Glomerular visceral epithelial cell (primary cell): Measurements from ENCODE around the gene NDUFB4.

ENCODE experiments used
- DNase-seq: peaks from one replicate; pipeline ENCODE4 v3.0.0-alpha.2; 2016; ENCODE audit errors: extremely low spot score

The NDUFB4 gene

DNA sequence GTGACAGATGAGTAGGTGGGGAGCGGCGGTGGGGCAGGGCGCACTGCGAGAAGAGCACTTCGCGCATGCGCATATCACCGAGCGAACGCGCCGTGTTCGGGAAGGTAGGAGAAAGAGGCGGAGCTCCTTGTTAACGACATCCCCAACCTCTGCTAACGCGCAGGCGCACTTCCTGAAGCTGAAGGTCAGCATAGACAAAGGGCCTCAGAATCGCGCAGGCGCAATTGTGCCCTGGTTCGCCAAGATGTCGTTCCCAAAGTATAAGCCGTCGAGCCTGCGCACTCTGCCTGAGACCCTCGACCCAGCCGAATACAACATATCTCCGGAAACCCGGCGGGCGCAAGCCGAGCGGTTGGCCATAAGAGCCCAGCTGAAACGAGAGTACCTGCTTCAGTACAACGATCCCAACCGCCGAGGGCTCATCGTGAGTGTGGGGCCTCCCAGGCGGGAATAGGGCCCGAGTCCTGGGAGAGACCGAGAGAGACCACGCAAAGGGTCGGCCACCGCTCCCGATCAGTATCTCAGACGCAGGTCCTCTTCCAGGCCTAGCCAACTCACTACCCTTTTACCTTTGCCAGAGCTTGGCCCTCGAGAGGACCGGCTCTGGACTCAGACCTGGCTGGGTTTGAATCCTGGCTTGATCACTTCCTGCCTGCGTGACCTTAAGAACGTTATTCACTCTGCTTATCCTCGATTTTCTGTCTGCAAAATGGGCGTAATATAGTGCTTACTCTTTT is at the start of gene NDUFB4:
NDUFB4 (plus strand) TSS at position 221 of the 737 bp plus-strand sequence; CDS start at position 245, 24 bp downstream.
- peak; percentile 99 for DNase-seq

DNA sequence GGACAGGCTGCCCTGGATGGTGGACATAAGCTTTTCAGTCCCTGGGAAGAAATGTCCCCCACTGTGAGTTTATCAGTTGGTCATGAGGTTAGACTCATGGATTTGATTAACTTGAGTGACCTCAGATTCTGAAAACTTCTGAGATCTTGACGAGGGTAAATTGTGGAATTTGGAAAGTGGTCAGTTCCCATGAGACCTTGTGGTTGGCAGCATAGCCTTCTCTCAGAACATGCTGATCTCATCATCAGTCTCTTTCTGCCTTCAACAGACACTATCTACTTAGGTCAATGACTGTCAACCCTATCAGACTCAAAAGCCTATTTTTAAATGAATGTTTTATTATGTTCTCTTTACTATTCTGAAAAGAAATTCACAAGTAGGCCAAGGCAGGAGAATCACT is 45.6 kb upstream of the NDUFB4 start:
- DNase-seq = no peak

DNA sequence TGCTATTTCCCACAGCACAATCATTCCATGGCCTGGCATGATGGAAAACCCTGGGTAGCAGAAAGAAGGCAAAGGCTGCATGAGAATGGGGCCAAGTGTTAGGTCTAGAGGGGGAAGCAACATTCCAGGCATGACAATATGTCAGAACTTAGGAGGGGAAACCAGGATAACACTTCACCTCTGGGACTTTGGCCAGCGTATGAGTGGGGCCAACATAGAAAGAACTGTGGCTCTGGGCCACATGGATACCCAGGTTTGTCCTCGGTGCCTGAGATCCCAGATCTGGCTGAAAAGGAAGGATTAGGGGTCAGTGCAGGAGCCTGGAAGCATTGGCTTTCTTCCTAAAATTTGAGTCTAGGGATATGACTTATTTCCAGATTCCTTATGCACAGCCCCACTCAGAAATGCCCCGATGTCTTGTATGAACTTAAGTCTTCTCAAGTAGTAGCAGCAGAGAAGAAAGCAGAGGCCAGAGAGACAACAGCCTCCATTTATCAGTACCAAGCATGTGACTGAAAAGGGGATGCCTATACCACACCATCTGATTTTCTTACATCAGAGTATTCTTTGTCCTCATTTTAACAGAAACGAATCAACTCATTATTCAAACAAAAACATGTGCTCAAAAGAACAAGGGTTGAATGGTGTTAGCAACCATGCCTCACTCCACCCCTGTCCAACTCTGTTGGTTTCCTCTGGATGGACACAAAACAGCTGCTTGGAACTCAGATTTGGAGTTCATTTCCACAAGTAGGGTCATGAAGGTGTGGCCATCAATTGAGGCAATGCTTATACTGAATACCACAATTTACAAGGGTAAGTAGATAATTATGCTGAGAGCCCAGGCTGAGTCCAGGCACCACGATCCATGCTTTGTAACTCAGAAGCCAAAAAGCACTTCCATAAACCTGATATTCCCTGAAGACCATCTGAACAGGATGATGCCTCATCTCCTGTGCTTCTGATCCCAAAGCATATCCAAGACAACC is 43.7 kb upstream of the NDUFB4 start:
- DNase-seq = no peak

DNA sequence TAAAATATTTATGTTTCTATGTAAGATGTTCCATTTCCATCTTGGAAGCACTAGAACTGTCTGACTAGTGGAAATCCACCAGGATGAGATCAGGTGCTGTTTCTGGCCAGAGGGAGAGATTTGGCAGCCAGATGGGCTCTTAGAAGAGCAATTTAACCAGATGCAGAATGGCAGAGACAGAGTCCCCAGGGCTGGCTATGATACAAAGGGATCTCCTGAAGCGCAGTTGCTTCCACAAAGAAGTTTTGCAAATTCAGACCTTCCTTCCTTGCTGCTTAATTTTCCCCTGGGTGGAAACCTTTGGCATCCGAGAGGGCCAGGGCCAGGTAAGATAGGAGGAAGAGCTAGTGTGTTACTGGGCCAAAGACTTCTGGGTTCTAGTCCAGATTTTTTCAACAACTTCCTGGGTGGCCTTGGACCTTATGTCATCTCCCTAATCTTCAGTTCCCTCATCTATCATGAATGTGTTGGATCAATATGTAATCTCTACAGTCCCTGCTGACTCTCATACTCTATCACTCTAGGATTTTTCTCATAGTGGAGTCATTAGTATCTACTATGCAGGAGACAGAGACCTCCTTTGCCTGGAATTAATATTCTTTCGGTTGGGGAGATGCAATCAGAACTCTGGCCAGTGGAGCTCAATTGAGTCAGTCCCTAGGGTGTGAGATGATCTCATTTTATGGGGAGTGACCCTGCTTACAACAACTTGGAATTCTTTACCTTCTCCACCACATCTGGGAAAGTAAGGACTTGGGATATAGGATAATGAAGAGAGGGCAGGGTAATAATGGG is 41.1 kb upstream of the NDUFB4 start:
- DNase-seq = no peak

DNA sequence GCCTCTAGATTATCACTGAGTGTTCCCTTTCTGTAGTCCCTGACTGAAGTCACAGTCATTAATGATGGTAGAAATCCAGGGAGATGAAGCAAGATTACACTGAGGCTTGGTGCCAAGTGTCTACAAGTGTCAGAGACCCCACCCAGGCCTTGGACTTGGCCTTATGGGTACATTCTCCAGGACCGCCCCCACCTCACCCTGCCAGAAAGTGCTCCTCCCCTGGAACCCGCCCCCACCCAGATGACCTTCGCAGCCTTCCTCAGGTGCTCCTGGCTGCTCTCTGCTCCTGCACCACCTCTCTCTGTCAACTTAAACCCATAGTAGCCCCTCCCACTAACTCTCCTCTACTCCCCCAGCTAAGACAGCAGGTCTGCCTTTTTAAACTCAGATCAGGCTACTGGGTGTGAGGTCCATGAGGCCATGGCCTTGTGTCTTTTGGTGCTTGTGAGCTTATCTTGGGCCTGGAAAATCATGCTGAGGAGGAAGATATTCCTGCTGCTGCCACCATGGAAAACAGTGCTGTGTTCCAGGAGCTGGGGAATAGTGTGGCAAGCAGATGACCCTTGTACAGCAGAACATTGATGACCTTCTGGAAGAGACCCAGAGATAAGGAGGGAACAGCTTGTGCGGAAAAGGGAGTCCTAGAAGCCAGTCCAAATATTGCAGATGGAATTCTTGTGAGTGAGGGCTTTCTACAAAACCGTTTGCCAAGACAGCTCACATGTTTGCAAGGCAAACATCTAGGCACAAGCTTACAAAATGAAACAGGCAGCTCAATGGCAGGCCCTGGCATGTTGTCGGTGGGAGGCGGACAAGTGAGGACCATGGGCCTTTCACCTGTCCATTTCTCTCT is 40.3 kb upstream of the NDUFB4 start:
- DNase-seq = no peak

DNA sequence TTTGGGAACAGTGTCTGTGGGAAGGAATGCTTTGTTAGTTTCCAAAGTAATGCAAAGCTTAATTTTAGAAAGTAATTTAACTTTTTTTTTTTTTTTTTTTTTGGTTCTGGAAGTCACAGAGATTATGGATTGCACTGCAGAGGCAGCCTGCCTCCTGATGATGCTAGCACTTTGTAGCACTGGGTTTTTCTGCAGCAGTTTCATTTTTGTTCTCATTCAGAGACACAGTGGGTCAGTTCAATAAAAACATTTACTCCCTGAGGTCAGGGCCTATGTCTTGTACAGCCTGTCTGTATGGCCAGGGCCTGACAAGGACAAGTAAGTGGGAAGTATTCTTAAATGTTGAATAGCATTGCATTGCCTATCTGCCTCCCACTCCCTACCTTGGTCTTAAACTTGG is 39.0 kb upstream of the NDUFB4 start:
- DNase-seq = no peak

DNA sequence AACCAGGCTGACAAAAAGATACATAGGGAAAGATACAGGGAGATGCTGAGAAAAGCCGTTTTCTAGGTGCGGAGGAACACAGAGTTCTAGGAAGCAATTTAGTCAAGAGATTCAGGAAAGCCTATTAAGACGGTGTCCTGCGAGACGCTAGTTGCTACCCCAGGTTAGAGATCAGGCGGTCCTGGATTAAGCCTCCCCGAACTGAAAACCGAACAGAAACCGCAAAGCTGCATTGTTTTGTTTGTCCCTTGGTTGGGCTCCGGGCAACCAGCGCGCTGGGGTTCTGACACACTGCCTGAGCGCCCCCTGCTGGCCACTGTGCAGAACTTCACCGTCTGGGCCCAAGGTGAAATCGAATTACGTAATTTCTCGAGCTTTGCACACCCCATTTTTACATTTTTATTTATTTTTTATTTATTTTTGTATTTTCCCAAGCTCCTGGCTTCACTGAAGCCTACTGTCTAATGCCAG is 37.3 kb upstream of the NDUFB4 start:
- DNase-seq = peak; percentile 92

DNA sequence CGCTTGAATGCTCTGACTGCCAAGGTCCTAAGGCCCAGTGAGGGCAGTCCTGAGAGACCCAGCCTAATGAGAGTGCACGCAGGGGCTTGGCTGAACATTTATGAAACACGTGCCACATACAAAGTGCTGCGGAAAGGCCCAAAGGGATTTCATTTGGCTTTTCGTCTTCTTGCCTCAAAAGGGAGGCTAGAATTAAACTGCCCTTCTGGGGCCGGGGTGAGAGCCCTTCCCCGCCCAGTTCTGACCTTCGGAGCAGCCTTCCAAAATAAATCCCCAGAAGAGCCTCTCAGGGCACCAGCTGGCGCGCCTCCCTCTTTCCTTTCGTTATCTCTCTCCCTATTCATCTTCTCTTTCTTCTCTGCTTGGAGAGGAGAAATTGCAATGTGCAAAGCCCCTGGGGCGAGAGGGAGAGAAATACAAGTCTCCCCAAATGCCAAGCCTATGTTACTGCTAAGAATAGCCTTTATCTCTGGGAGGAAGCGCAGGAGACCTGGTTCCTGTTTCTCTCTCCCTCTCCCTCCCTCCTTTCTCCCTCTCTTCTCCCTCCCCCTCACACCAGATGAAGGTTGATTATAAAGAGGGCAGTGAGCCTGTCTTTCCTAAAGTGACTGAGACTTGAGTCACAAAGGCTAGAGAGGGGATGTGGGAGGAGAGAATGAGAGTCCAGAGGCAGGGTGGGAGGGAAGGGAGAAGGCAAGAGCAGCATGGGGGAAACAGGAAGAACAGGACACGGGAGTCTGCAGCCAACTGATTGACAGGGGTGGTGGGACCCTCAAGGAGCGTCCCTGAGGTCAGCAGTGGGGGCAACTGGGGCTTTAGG is 36.7 kb upstream of the NDUFB4 start:
- peak; percentile 68 for DNase-seq

DNA sequence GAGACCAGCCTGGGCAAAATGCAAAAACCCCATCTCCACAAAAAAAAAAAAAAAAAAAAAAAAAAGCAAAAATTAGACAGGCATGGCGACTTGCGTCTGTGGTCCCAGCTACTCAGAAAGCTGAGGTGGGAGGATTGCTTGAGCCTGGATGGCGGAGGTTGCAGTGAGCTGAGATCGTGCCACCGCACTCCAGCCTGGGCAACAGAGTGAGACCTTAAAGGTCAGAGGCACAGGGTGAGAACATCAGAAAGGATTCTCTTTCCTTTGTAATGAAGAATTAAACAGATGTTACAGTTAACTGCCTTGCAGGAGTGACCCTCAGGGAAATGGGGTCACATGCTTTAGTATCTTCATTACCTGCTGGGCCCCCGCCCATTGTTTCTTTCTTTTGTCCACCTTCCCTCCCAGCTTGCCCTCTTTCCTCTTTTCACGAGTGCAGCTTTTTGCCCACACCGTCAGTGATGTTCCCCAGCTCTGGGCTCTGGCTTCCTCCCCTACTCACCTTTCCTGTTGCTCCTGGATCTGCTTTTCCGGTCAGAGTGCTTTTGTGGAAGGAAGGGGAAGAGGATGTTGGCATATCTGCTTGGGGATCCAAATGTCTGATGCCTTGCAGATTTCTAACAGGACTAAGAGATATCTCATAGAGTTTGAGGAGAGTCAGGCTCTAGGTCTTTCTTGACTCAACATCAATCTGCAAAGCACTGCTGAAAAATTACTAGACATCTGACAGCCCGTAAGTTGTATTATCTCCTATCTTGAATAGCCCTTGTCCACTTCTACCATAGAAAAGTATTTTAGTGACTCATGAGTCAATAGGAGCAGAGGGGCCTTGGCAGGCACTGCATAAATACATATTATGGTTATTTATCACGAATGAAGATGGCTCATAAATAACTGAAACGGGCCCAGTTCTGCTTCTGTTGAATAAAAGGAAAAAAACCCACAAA is 35.6 kb upstream of the NDUFB4 start:
- no peak for DNase-seq

DNA sequence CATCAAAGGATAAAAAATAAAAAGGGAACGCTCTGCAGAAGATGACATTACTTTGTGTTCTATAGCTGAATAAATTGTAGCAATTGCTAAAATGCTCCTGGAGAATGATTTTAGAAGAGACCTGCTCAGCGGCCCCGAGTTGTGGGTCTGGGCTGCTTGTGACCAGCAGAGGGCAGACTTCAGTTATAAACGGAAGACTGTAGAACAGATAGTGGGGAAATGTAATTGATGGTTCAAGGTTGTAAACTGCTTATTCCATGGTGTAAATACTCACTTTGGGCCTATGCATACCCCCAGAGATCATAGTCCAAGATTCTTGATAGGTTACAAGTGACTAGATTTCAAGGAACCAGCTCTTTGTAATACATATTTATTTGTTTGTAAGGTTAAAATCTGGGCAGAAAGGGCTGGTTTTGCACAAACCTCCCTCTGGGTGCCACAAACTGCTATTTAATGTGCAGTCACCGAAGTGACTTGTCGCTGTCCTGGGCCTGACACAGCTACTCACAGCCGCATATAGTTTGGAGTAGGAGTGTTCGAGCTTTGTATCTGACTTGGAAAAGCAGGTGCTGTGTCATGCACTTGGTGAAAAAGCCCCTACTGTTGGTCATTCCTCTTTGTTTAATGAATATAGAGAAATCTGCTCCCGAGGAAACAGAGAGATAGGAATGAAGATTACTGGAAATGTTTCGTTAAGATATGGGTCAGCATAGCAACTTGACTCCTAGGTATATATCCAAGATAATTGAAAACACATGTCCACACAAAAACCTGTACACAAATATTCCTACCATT is 34.7 kb upstream of the NDUFB4 start:
- peak; percentile 68 for DNase-seq

DNA sequence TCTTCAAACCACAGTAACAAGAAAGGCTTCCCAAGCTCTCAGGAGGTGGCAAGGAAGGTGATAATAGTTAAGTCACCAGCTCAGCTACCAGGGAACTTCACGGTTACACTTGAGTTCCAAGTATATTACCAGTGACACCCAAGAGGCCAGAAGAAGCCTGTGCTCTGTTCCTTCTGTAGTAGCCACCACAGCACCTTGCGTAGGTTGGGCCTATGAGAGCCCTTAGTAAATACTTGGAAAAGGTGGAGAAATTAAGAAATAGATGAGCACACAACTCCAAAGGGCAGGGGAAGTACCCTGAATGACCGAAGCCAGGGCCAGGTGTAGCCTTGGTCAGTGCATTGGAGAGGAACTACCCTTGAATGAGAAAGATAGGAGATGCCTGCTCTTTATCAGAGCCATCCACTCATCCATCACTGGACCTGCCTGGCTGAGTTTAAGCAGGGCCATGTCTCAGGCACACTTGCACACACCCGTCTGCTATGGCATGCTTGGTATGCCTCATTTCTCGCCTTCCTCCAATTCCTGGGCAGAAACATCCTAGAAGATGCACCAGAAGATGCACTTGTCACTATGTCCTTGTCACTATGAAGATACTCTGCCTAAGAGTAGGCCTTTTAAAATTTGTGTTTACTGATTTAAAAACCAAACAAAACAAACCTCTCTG is 32.6 kb upstream of the NDUFB4 start:
- no peak for DNase-seq

DNA sequence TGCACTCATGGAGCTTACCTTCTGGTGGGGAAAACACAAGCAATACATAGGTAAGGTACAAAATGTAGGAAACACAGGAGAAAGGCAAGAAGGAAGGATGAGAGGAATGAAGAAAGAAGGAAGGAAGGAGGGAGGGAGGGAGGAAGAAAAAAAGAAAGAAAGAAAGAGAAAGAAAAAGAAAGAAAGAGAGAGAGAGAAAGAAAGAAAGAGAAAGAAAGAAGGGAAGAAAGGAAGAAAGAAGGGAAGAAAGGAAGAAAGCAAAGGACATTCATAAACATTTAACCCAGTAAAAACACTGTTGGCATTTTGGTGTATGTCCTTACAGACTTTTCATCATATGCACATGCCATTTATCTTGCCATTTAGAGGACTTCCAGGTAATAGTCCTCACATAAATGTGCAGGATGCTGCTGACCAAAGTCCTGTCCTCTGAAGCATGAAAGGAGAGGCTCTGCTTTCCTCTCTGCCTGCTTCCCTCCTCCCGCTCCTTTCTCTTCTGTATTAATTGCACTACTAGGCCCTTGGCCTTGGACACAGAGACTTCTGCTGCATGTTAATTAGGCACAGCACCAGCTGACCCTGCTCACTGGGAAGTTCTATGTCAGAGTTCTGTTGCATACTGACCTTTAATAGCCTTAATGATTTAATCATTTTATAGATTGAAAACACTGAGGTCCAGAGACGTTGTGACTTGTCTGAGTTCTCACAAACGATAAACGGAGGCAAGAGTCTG is 29.7 kb upstream of the NDUFB4 start:
- DNase-seq = peak; percentile 36

DNA sequence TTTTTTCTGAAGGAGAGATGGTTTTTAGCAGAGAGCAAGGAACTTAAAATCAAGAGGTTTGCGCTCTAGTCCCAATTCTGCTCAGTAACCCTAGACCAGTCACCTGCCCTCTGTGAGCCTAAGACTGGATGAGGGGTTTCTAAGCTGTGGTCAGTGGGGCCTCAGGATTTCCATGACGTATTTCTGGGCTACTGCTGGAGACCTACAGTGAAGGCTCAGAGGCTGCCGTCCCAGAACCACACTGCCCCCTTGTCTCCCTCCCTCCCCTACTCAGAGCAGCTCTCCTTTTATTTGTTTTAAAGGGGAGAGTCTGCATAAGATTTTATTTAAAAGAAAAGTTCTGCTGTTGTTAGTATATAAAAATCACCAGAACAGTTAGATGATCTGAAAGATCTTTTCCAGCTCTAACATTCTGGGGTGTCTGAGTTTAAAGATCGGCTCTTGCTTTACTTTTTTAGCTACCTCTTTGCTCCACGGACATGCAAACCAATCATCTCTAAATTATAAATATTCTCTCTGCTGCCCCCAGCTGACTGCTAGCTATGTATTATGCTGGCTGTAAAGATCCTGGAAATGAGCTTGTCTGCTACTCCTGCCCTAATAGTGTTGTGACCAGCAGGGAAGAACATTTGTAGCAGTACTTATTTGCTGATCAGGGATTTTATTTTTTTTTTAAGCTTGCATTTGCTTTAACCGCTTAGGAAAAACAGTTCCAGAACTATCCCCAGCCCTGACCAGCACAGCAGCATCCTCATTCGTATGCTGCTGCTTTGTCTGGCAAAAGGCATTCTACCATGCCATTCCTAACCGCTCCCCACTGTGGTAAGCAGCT is 28.6 kb upstream of the NDUFB4 start:
- DNase-seq = peak; percentile 53

DNA sequence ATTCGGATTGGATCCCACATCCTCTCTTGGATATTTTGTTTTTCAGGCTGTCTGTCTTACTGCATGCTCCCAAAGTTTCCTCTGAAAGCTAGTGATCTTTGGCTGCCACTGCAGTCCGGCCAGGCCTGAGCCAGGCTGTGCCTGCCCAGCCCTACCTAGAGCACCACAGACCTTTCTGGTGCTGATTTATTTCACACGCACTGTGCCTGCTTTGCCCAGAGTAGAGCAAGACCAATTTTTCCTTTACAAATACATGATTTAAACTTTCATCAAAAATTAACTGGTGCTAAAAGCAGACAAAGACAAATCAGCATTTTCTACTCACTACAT is 28.0 kb upstream of the NDUFB4 start:
- DNase-seq = no peak

DNA sequence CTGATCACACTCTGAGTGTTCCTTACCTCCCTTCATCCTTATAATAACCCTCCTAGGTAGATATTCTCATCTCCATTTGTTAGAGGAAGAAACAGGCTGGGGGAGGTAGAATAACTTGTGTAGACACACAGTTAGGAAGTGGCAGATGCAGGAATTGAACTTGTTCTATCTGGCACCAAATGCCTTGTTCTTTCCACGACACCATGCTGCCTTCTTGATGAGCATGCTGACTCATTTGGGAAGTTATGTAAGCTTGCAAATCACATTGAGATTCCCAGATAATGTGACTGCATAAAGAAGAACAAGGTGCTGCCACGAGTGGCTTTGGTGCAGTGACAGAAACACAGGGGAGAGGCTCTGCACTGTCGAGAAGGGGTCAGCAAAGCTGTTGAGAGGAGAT is 27.5 kb upstream of the NDUFB4 start:
- no peak for DNase-seq
